H1 (cell line): ENCODE measurements around the gene CFD. TPM values are rescaled to one million over a fixed set of nuclear protein-coding genes. Genes with fewer than 3 reads are reported as not detected.
A peak's percentile ranks its signal among the peaks of the same experiment; 100 is the strongest.
"Not testable (repeated sequence)": the region's sequence is repeated elsewhere in the genome, so short reads cannot be mapped to it uniquely, and the experiment has no call there.

Experiments used
- CTCF ChIA-PET: fragments of 300-600 bp; sonication (Branson Sonifier 250); formaldehyde crosslinking; loops from one replicate; lab custom pipeline; 2021; ENCODE audit not compliant: partially characterized antibody; lab: Charles Lee
- POLR2A ChIA-PET: fragments of 300-600 bp; sonication (Branson Sonifier 250); formaldehyde crosslinking; loops from one replicate; lab custom pipeline; 2021; ENCODE audit warnings: inconsistent platforms; ENCODE audit not compliant: partially characterized antibody; lab: Charles Lee
- DNase-seq, 2 experiments: peaks; one replicate each; pipeline versions ENCODE4 v3.0.0 to v3.0.0-alpha.2; 2010 to 2022; ENCODE audit warnings: low spot score in 2 of 2, low read depth in 1 of 2, mixed read lengths in 1 of 2
- FAIRE-seq: peaks from 2 replicates; lab custom pipeline; 2011; peaks lifted over from hg19 to GRCh38; lab: Jason Lieb, UNC
- H2AFZ ChIP-seq: 2 replicates; pipeline ENCODE4 v1.8.1; 2012; ENCODE audit warnings: low read length, inconsistent platforms
- H2AK5ac ChIP-seq: 2 replicates; pipeline ENCODE4 v1.6.1; 2013; ENCODE audit warnings: low read depth, low read length
- H2BK120ac ChIP-seq: replicated peaks from 2 replicates; pipeline ENCODE3; 2013; ENCODE audit warnings: low read depth, low read length, inconsistent platforms
- H2BK12ac ChIP-seq: 2 replicates; pipeline ENCODE4 v1.6.1; 2013; ENCODE audit warnings: low read depth, low read length
- H2BK15ac ChIP-seq: 2 replicates; pipeline ENCODE4 v1.6.1; 2013; ENCODE audit warnings: low read length
- H2BK20ac ChIP-seq: 2 replicates; pipeline ENCODE4 v1.6.1; 2013; ENCODE audit warnings: low read length
- H2BK5ac ChIP-seq: 2 replicates; pipeline ENCODE4 v1.6.1; 2013; ENCODE audit warnings: low read depth, low read length
- H3K14ac ChIP-seq: 2 replicates; pipeline ENCODE4 v1.6.1; 2013; ENCODE audit warnings: inconsistent platforms; ENCODE audit not compliant: insufficient read length
- H3K18ac ChIP-seq: 2 replicates; pipeline ENCODE4 v1.6.1; 2013; ENCODE audit warnings: low read length; ENCODE audit errors: extremely low read depth
- H3K23ac ChIP-seq: 2 replicates; pipeline ENCODE4 v1.6.1; 2013; ENCODE audit warnings: inconsistent platforms; ENCODE audit not compliant: insufficient read length
- H3K23me2 ChIP-seq: 2 replicates; pipeline ENCODE4 v1.6.1; 2013; ENCODE audit warnings: low read depth, low read length
- H3K27ac ChIP-seq: 2 replicates; pipeline ENCODE4 v1.6.1; 2011; ENCODE audit warnings: low read depth, low read length, inconsistent platforms
- H3K27me3 ChIP-seq, 4 experiments: replicated peaks in 1 of 4; 1 replicate in 1 of 4; 2 replicates in 3 of 4; pipeline versions ENCODE4 v1.6.1 to v1.8.1; 2011 to 2013; ENCODE audit warnings: low read length in 3 of 4, mild to moderate bottlenecking in 3 of 4, inconsistent platforms in 2 of 4, mixed read lengths in 2 of 4, moderate library complexity in 1 of 4; ENCODE audit not compliant: control insufficient read depth in 3 of 4, insufficient read depth in 3 of 4; ENCODE audit errors: extremely low read depth in 1 of 4
- H3K36me3 ChIP-seq, 4 experiments: 2 replicates each; pipeline versions ENCODE4 v1.6.1 to v1.8.1; 2011 to 2013; ENCODE audit warnings: mild to moderate bottlenecking in 4 of 4, low read length in 3 of 4, moderate library complexity in 2 of 4, control low read depth in 1 of 4, inconsistent platforms in 1 of 4; ENCODE audit not compliant: insufficient read depth in 4 of 4, control insufficient read depth in 2 of 4
- H3K4ac ChIP-seq: replicated peaks from 2 replicates; pipeline ENCODE3; 2013; ENCODE audit warnings: low read length, low read depth, mixed read lengths, inconsistent platforms; ENCODE audit not compliant: insufficient read length
- H3K4me1 ChIP-seq, 4 experiments: replicated peaks in 1 of 4; 1 replicate in 1 of 4; 2 replicates in 3 of 4; pipeline versions ENCODE4 v1.6.1 to v1.8.1; 2011 to 2013; ENCODE audit warnings: low read length in 3 of 4, inconsistent platforms in 2 of 4, mixed read lengths in 1 of 4; ENCODE audit not compliant: insufficient read depth in 4 of 4, control insufficient read depth in 3 of 4
- H3K4me2 ChIP-seq, 2 experiments: 2 replicates each; pipeline versions ENCODE4 v1.6.1 to v1.8.1; 2011 to 2013; ENCODE audit warnings: low read depth in 2 of 2, low read length in 2 of 2, control low read depth in 1 of 2, inconsistent platforms in 1 of 2, mild to moderate bottlenecking in 1 of 2; ENCODE audit not compliant: insufficient read depth in 1 of 2
- H3K4me3 ChIP-seq, 4 experiments: fragments of 200-600, 300-600 bp in 1 of 4; sonication (generic), shearing (Covaris generic), sonication (Bioruptor Twin) in 1 of 4; 2 replicates each; pipeline versions ENCODE4 v1.5.1 to v1.8.1; 2011 to 2016; ENCODE audit warnings: low read length in 4 of 4, low read depth in 3 of 4, control low read depth in 2 of 4, inconsistent platforms in 2 of 4, mild to moderate bottlenecking in 2 of 4, mixed read lengths in 1 of 4, moderate library complexity in 1 of 4; ENCODE audit not compliant: insufficient read depth in 2 of 4; ENCODE audit errors: extremely low read depth in 1 of 4
- H3K56ac ChIP-seq: replicated peaks from 2 replicates; pipeline ENCODE3; 2013; ENCODE audit warnings: low read depth, mild to moderate bottlenecking, mixed read lengths, low read length, inconsistent platforms; ENCODE audit not compliant: insufficient read length
- H3K79me1 ChIP-seq: 2 replicates; pipeline ENCODE4 v1.6.1; 2013; ENCODE audit warnings: low read depth, low read length, control low read depth
- H3K79me2 ChIP-seq, 2 experiments: 2 replicates each; pipeline versions ENCODE4 v1.6.1 to v1.8.1; 2012 to 2013; ENCODE audit warnings: low read length in 2 of 2, mild to moderate bottlenecking in 2 of 2, inconsistent platforms in 1 of 2; ENCODE audit not compliant: insufficient read depth in 2 of 2, control insufficient read depth in 1 of 2
- H3K9ac ChIP-seq, 4 experiments: replicated peaks in 1 of 4; 1 replicate in 1 of 4; 2 replicates in 3 of 4; pipeline versions ENCODE4 v1.6.1 to v1.8.1; 2011 to 2013; ENCODE audit warnings: low read depth in 3 of 4, low read length in 3 of 4, control low read depth in 2 of 4, mild to moderate bottlenecking in 2 of 4, moderate library complexity in 2 of 4, inconsistent platforms in 1 of 4; ENCODE audit errors: extremely low read depth in 1 of 4
- H3K9me3 ChIP-seq, 2 experiments: 2 replicates each; pipeline versions ENCODE4 v1.6.1 to v1.8.1; 2012 to 2013; ENCODE audit warnings: mild to moderate bottlenecking in 2 of 2, moderate library complexity in 2 of 2, control low read depth in 1 of 2, inconsistent platforms in 1 of 2, low read depth in 1 of 2, low read length in 1 of 2, mixed read lengths in 1 of 2; ENCODE audit not compliant: insufficient read depth in 2 of 2
- H4K20me1 ChIP-seq, 2 experiments: replicated peaks in 1 of 2; 2 replicates each; pipeline versions ENCODE3 to v1.8.1; 2011 to 2013; ENCODE audit warnings: inconsistent platforms in 2 of 2, low read length in 2 of 2, mild to moderate bottlenecking in 1 of 2; ENCODE audit not compliant: insufficient read depth in 2 of 2, control insufficient read depth in 1 of 2
- H4K5ac ChIP-seq: 2 replicates; pipeline ENCODE4 v1.6.1; 2013; ENCODE audit warnings: low read length, low read depth, mixed read lengths, inconsistent platforms; ENCODE audit not compliant: insufficient read length
- H4K8ac ChIP-seq: 2 replicates; pipeline ENCODE4 v1.8.0; 2013; ENCODE audit warnings: mild to moderate bottlenecking, moderate library complexity, low read length, inconsistent platforms; ENCODE audit not compliant: insufficient read depth; ENCODE audit errors: extremely low read depth
- H4K91ac ChIP-seq: replicated peaks from 2 replicates; pipeline ENCODE3; 2013; ENCODE audit warnings: low read length, mixed read lengths, inconsistent platforms; ENCODE audit not compliant: insufficient read length
- WGBS, 2 experiments: shearing (Covaris generic) in 1 of 2; methylation state at CpG; one replicate each; pipeline versions ENCODE4 v1.1.6 to v1.1.7; 2013 to 2015; ENCODE audit warnings: low lambda C conversion rate in 2 of 2, mixed read lengths in 2 of 2, inconsistent platforms in 1 of 2, low coverage in 1 of 2, missing lambda C conversion rate in 1 of 2; ENCODE audit not compliant: insufficient replicate concordance in 2 of 2, insufficient coverage in 1 of 2, insufficient read length in 1 of 2; ENCODE audit errors: extremely low coverage in 1 of 2, missing lambda C conversion rate in 1 of 2; 5-methylcytosine and 5-hydroxymethylcytosine counted together
- polyA plus RNA-seq, 7 experiments: library from polyadenylated mRNA; depleted of rRNA in 3 of 7; stranded (reverse) in 5 of 7; unstranded in 2 of 7; fragments of >200 nt in 5 of 7; fragments of 200-250 nt in 2 of 7; gene quantifications; 1 replicate in 5 of 7; 2 replicates in 1 of 7; 4 replicates in 1 of 7; pipeline versions ENCODE4 v1.2.1 to v1.2.3, GENCODE V29; 2011 to 2013; ENCODE audit warnings: missing spikeins in 2 of 7, mixed read lengths in 2 of 7
- total RNA-seq: library from RNA; stranded (reverse); fragmentation: NEBNext Ultra II Directional; extraction: Animal tissue kit (Norgen Biotek cat#: 25700); gene quantifications from 2 replicates; pipeline ENCODE4 v1.2.1, GENCODE V29; 2021

The CFD gene
- total and polyA plus RNA-seq, 2 of the 8 experiments (the other 6 are each of a cell fraction or from before 2014, with no cell fraction given) = 1.7 to 2.8 TPM

GRCh38 chr19:842802-843179 is 16.7 kb upstream of the CFD start:
- H2BK5ac ChIP-seq = not testable (repeated sequence)

More at GRCh38 chr19:842802-843179, 16.7 kb upstream of the CFD start:
- H4K8ac ChIP-seq, H4K5ac ChIP-seq, H3K9me3 ChIP-seq, FAIRE-seq, H2AK5ac ChIP-seq, H2BK15ac ChIP-seq, H3K23me2 ChIP-seq, H3K36me3 ChIP-seq, H3K4ac ChIP-seq, H3K14ac ChIP-seq, H3K4me1 ChIP-seq, H3K79me2 ChIP-seq, H2BK120ac ChIP-seq, H2BK12ac ChIP-seq, H3K9ac ChIP-seq, H4K20me1 ChIP-seq, H2AFZ ChIP-seq, H3K79me1 ChIP-seq, DNase-seq, H3K23ac ChIP-seq, H3K27ac ChIP-seq, H4K91ac ChIP-seq, H3K18ac ChIP-seq, H2BK20ac ChIP-seq, H3K56ac ChIP-seq: not testable (repeated sequence)
- Histone ChIP-seq H3K27me3 (peaks cover 7 to 21% (median 16%) of the 10 kb centered on the region in 4 experiments), H3K4me2 (peak overlapping the region in 1 of 2 experiments; percentile 84; a peak in 1 of 4 replicates), H3K4me3 (peak overlapping the region in 1 of 4 experiments; percentile 53; a peak in 1 of 8 replicates)
- WGBS, 2 experiments = 81% methylated on average over 7 of the region's 7 CpGs; no CpG with 5 or more reads in 1 of the 2 experiments
- ChIA-PET POLR2A (interaction anchor here (0.6 to 5.4 kb wide), 8 partner anchors 8 to 58 kb away, joined by 3 to 30 read pairs (median 4); no protein-coding TSS in a partner anchor), CTCF (interaction anchor here (1.0 to 1.3 kb wide), 3 partner anchors 13 to 73 kb away, joined by 3 to 4 read pairs (median 3); no protein-coding TSS in a partner anchor)
